GM12892 (cell line): Measurements from ENCODE around the gene PLD1. TPM values are rescaled to one million over a fixed set of nuclear protein-coding genes. Genes with fewer than 3 reads are reported as not detected.
"Not testable (repeated sequence)": the region's sequence is repeated elsewhere in the genome, so short reads cannot be mapped to it uniquely, and the experiment has no call there.

Experiments used
- DNase-seq: peaks from one replicate; pipeline ENCODE4 v3.0.0; 2011; ENCODE audit not compliant: insufficient read length
- FAIRE-seq: peaks from 2 replicates; lab custom pipeline; 2011; peaks lifted over from hg19 to GRCh38; lab: Jason Lieb, UNC
- POLR2A ChIP-seq: IDR thresholded peaks from 2 replicates; pipeline ENCODE4 v1.6.1; 2011; ENCODE audit warnings: low read depth, low read length, control low read depth
- POLR2AphosphoS5 ChIP-seq: IDR thresholded peaks from 2 replicates; pipeline ENCODE4 v1.6.1; 2011; ENCODE audit warnings: low read depth, low read length, control low read depth
- TAF1 ChIP-seq: IDR thresholded peaks from 2 replicates; pipeline ENCODE4 v1.6.1; 2011; ENCODE audit warnings: low read depth, mild to moderate bottlenecking, control low read depth, low read length, borderline replicate concordance
- polyA plus RNA-seq: library from polyadenylated mRNA; unstranded; fragments of >200 nt; gene quantifications from one replicate; pipeline ENCODE4 v1.2.1, GENCODE V29; 2012; ENCODE audit warnings: missing spikeins, inconsistent platforms; ENCODE audit not compliant: missing spikeins

Gene PLD1, protein sequence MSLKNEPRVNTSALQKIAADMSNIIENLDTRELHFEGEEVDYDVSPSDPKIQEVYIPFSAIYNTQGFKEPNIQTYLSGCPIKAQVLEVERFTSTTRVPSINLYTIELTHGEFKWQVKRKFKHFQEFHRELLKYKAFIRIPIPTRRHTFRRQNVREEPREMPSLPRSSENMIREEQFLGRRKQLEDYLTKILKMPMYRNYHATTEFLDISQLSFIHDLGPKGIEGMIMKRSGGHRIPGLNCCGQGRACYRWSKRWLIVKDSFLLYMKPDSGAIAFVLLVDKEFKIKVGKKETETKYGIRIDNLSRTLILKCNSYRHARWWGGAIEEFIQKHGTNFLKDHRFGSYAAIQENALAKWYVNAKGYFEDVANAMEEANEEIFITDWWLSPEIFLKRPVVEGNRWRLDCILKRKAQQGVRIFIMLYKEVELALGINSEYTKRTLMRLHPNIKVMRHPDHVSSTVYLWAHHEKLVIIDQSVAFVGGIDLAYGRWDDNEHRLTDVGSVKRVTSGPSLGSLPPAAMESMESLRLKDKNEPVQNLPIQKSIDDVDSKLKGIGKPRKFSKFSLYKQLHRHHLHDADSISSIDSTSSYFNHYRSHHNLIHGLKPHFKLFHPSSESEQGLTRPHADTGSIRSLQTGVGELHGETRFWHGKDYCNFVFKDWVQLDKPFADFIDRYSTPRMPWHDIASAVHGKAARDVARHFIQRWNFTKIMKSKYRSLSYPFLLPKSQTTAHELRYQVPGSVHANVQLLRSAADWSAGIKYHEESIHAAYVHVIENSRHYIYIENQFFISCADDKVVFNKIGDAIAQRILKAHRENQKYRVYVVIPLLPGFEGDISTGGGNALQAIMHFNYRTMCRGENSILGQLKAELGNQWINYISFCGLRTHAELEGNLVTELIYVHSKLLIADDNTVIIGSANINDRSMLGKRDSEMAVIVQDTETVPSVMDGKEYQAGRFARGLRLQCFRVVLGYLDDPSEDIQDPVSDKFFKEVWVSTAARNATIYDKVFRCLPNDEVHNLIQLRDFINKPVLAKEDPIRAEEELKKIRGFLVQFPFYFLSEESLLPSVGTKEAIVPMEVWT
- 5.2 TPM for polyA plus RNA-seq

DNA sequence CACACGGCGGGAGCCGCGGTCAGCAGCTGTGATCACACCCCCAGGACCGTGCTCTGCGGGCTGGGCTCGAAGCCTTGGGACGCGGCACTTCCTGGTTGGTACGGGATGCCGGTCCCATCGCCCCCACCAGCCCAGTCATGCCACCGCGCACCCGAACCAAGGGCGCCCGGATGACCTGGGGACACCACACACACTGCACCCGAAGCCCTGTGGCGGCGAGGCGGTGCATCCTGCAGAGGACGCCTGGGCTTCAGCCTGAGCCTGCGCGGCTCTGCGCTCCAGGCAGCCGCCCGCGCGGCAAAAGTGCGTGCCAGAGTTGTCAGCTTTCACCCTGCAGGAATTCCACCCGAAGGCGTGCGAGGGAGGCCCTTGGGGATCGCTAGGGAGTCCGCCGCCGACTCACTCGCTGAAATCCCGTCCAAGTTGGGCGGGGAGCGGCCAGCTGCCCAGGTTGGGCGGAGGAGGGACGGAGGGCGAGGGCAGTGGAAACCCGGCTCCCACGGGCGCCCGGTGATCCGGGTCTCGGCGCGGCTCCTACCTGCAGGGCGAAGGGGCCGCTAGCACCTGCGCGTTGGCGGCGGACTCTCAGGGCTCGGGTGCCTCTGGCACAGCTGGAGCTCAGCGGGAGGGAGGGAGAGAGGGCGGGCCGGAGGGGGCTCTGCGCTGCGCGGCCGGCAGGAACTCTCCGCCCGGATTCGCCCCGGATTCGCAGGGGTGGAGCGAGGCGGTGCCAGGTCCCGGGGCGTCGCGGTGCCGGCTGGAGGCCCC lies at the start of gene PLD1:
Gene PLD1, minus strand, starts transcription at position 623 of the 768 bp plus-strand sequence. CDS start 72,432 bp downstream, outside the sequence.
- FAIRE-seq = peak; percentile 9
- TF ChIP-seq POLR2A (no peak; the same call in 1 of the 2 replicates), POLR2AphosphoS5 (no peak), TAF1 (no peak)
- peak; percentile 48 for DNase-seq

DNA sequence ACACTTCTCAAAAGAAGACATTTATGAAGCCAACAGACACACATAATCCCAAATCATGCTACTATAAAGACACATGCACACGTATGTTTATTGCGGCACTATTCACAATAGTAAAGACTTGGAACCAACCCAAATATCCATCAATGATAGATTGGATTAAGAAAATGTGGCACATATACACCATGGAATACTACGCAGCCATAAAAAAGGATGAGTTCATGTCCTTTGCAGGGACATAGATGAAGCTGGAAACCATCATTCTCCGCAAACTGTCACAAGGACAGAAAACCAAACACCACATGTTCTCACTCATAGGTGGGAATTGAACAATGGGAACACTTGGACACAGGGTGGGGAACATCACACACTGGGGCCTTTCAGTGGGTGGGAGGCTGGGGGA lies 48.5 kb upstream of the PLD1 start:
- not testable (repeated sequence) for DNase-seq, FAIRE-seq

DNA sequence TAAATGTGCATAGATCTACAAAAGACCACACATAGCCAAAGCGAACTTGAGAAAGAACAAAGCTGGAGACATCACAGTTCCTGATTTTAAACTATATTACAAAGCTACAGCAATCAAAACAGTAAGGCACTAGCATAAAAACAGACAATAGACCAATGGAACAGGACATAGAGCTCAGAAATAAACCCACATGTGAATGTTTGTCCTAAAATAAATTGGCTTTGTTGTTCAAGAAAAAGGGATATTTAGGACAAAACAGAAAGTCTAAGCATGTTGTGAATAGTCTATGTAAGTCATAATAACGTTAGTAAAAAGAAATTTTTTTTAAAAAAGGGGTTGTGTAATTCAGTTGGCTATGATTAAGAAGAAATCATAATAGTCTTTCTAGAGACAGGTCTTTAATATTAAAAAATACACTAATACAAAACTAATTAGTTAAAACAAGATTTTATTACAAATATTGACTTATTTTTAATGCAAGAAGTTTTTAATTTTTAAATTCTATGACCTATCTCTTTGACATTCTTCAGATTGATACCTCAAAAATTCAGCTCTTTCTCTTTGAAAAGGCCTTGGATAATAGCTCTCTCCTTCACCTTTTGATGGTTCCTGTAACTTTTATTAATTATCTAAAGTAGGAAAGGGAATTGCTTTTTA lies 44.5 kb upstream of the PLD1 start:
- TF ChIP-seq POLR2A = no peak
- no peak for TF ChIP-seq POLR2AphosphoS5
- no peak for TF ChIP-seq TAF1
- no peak for FAIRE-seq
- no peak for DNase-seq

DNA sequence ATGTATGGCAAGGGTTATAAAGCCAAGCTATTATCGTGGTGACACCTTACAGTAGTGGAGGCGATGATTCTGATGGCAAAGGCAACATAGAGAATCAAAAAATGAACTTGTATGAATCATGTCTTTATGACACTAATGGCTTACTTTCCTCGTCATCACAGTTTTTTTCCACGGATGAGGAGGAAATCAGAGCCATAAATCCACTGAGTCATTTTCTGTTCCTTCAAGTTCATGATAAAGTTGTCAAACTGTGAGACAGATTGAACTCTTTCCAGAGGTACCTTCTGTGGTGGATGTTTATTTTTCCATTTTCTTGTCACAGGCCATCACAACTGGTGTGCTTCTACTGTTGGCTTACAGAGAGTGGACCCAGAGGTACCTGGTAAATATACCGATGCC lies 41.4 kb upstream of the PLD1 start:
- DNase-seq = no peak
- FAIRE-seq = no peak
- no peak for TF ChIP-seq POLR2A
- TF ChIP-seq TAF1 = no peak
- TF ChIP-seq POLR2AphosphoS5 = no peak

DNA sequence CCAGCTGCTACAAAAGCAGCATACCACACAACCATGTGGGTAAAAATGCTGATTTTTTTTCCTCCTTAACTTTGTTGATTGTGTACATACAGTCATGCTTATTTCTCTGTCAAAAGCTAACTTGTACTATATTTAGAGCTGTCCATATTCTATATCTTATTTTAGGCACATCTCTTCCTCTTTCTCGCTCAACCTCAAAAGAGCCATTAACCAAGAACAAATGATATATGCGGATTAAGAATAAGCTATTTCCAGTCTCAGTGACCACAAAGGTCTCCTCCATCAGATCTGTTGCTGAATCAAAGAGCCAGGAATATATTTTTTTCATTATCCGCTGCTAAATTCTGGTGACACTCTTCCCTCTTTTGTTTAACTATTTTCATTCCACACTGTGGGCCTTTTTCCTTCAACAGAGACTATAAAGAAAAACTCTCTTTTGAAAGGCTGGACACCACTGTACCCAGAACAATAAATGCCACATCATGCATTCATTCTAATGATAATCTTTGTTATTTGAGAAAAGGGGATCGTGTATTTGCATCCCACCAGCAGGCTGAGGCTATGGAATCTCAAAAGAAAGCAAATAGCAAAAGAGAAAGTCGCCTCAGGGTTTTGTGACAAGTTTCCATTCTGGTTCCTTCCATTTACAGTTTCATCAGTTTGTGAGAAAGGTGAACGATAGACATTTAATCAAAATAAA lies 40.8 kb upstream of the PLD1 start:
- no peak for FAIRE-seq
- no peak for DNase-seq
- TF ChIP-seq POLR2AphosphoS5 (no peak), POLR2A (no peak), TAF1 (no peak)

DNA sequence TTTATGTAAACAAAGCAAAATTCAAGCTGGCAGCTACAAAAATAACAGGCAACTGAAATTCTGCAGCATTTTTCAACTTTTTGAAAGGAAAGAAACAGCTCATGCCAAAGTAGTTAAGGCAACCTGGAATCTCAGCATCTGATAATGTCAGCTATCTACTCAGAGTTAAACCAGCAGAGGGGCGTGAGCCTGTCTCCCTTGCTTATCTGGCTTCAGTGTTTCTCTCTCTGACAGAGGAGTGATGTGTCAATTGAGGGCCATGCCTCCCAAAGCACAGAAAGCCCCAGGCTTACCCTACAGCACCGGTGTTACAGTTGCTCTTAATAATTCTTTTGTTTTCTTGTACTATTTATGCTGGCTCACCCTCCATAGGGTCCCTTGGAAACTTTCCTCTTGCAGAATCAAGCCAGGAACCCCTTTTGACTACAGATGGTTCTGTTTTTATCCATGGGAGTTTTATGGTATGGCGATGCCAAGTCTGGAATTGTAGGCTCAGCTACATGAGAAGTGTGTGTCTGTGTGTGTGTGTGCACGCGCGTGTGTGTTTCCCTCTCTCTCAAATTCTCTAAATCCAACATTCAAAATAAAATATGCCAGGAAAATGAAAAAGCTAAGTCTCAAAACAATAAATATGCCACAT lies 40.2 kb upstream of the PLD1 start:
- no peak for DNase-seq
- FAIRE-seq = no peak
- TF ChIP-seq TAF1 (no peak), POLR2A (no peak), POLR2AphosphoS5 (no peak)

DNA sequence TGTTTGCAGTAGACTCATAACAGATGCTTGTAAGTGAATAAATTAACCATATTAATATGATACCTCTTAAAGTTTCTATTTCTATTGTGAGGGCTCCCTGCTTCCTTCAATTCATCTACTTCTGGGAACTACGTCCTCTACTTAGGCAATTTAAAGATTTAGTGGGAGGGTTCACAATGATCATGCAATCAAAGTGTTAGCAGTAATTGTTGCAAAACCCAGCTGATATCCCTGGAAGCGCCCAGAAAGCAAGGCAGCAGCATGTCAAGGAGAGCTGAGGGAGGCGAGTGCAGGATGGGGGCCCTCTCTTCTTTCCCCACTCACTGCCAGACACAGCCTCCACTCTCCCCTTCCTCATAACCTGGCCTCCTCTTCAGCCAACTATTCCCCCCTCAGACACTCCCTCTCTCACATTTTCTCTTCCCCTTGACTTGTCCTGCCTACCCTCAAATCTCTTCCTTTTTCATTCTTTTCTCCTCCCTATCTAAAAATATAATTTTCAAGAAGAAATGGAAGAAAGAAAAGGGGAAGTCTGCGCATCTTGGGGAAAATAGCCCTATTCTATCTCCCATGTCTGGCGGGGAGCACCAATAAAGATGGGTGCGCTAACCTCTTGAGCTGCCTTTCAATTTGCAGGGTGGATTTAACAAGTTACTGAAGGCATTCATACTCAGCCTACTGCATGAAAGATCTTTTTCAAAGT lies 39.5 kb upstream of the PLD1 start:
- no peak for TF ChIP-seq POLR2A
- FAIRE-seq = no peak
- DNase-seq = no peak

DNA sequence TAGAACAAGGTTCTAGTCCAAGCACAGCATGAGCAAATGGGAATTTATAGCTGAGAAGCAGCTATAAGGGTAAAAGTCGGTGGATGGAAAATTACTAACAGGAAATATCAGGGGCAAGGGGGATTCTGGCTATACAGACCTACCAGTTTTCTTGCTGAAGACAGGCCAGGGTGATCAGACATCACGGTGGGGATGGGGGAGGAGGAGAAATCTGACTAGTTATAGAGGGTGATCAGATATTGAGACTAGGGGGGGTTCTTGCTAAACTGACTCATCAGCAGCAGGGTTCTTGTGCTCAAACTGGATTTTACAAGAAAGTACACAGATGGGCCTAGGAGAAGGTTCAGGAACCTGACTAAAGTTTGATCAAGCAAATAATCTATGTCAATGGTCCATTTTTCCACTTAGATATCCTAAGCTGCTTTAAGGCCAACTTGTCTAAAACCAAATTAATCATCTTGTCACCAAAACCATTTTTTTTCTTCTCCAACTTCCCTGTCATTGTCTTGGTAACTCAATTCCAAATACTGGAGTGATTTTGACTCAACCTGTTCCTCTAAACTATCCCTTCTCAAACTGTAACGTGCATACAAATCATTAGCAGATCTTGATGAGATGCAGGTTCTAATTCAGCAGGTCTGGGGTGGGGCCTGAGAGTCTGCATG lies 37.4 kb upstream of the PLD1 start:
- FAIRE-seq (no peak), DNase-seq (no peak)
- no peak for TF ChIP-seq POLR2A
- TF ChIP-seq TAF1 = no peak
- TF ChIP-seq POLR2AphosphoS5 = no peak

DNA sequence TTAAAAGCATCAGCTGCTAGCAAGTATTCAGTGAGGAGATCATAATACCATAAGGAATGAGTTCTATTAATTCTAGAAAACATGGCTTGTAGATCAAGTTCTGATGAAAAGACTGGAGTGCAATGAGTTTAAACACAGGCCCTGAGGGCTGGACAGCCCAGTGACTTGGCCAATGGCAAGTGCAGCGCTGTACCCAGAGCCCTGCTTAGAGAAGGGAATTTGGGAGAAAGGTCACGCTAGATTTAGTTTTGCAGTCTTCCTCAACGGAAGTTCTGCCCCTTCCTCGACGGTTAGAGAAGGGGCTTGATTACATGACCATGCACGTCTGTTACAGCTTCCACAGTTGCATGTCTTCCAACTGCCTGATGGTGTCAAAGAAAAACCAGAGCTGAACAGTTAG lies 36.9 kb upstream of the PLD1 start:
- DNase-seq (no peak), FAIRE-seq (no peak)
- TF ChIP-seq TAF1 (no peak), POLR2AphosphoS5 (no peak), POLR2A (no peak)
